ENCODE results near the gene PRKACA.

GRCh38 chr19:14072535-14073260 is 44.9 kb downstream of the PRKACA start, which contains the start of gene MISP3:
- TF ChIP-seq EZH2 (IDR thresholded peaks at IDR 0.05) (no peak), POLR2AphosphoS5 (IDR thresholded peaks at IDR 0.05; ENCODE audit: borderline replicate concordance, low read depth, low read length) (no peak), FOXP2 (optimal IDR thresholded peaks at IDR 0.05; ENCODE audit: control extremely low read depth, extremely low read length, insufficient read depth) (no peak)
